Neural crest cell (in vitro differentiated cells): Measurements from ENCODE around the gene CD59. TPM values are rescaled to one million over a fixed set of nuclear protein-coding genes. Genes with fewer than 3 reads are reported as not detected.

Source experiments
- DNase-seq: peaks from one replicate; pipeline ENCODE4 v3.0.0; 2021; ENCODE audit warnings: low read depth, mixed read lengths, low spot score
- H3K27ac Mint-ChIP-seq: one replicate; pipeline ENCODE4 v1.8.0; 2021; ENCODE audit warnings: mild to moderate bottlenecking, mixed read lengths; ENCODE audit not compliant: unreplicated experiment
- H3K27me3 Mint-ChIP-seq: 2 replicates; pipeline ENCODE4 v1.8.0; 2021; ENCODE audit warnings: low read depth, mild to moderate bottlenecking, mixed read lengths
- H3K36me3 Mint-ChIP-seq: 2 replicates; pipeline ENCODE4 v1.8.0; 2021; ENCODE audit warnings: low read depth, mild to moderate bottlenecking, mixed read lengths
- H3K4me1 Mint-ChIP-seq: 2 replicates; pipeline ENCODE4 v1.8.0; 2021; ENCODE audit warnings: mixed read lengths
- H3K4me3 Mint-ChIP-seq: one replicate; pipeline ENCODE4 v1.8.0; 2021; ENCODE audit warnings: mild to moderate bottlenecking, mixed read lengths
- H3K9me3 Mint-ChIP-seq: 2 replicates; pipeline ENCODE4 v1.8.0; 2021; ENCODE audit warnings: mixed read lengths
- total RNA-seq: library from RNA; stranded (reverse); gene quantifications from 2 replicates; pipeline ENCODE4 v1.2.1, GENCODE V29; 2021
- TF ChIP-seq, protein P1 (sequence below): fragments of 200-600 bp; sonication (generic); conservative IDR thresholded peaks from 2 replicates; pipeline ENCODE4 v1.5.0; 2021; ENCODE audit warnings: antibody characterized with exemption, mild to moderate bottlenecking

The CD59 gene
- total RNA-seq, 1 donor from 2014 or later: 86.3 TPM

GRCh38 chr11:33719587-33719986, 16.6 kb downstream of the CD59 start:
- Mint-ChIP-seq H3K36me3 (peaks cover 9% of the 10 kb centered on the region), H3K4me3 (no peak overlapping the region), H3K27me3 (no peaks in the 10 kb centered on the region), H3K9me3 (no peaks in the 10 kb centered on the region), H3K27ac (no peak overlapping the region), H3K4me1 (peaks cover 30% of the 10 kb centered on the region)
- TF ChIP-seq, protein P1, sequence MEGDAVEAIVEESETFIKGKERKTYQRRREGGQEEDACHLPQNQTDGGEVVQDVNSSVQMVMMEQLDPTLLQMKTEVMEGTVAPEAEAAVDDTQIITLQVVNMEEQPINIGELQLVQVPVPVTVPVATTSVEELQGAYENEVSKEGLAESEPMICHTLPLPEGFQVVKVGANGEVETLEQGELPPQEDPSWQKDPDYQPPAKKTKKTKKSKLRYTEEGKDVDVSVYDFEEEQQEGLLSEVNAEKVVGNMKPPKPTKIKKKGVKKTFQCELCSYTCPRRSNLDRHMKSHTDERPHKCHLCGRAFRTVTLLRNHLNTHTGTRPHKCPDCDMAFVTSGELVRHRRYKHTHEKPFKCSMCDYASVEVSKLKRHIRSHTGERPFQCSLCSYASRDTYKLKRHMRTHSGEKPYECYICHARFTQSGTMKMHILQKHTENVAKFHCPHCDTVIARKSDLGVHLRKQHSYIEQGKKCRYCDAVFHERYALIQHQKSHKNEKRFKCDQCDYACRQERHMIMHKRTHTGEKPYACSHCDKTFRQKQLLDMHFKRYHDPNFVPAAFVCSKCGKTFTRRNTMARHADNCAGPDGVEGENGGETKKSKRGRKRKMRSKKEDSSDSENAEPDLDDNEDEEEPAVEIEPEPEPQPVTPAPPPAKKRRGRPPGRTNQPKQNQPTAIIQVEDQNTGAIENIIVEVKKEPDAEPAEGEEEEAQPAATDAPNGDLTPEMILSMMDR: no peak
- no peak for DNase-seq

- no peak overlapping the region for H3K4me3 Mint-ChIP-seq
- H3K27me3 Mint-ChIP-seq: no peaks in the 10 kb centered on the region
- H3K27ac Mint-ChIP-seq: no peak overlapping the region
- TF ChIP-seq, protein P1: no peak
- H3K4me1 Mint-ChIP-seq: peaks cover 19% of the 10 kb centered on the region
- peaks cover 6% of the 10 kb centered on the region for H3K36me3 Mint-ChIP-seq
- H3K9me3 Mint-ChIP-seq: no peaks in the 10 kb centered on the region
- DNase-seq: no peak
Observed at GRCh38 chr11:33718440-33718839, 17.8 kb downstream of the CD59 start.

DNA sequence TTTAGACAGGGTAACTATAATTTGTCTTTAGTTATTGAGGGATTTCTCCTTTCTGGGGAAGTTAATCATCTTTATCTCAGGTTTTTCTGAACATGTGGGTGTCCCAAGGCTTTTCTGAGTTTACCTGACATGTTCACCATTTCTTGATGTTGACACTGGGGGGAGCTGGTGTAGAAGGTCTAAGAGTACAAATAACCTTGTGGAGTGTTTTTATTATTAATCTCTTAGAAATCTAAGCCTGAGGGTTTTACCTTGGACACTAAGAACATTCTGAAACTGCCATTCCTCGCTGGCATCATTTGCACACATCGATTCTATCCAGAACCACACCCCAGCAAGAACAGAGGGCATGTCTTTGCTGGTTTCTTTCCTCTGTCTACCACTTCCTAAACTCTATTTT, 20.0 kb downstream of the CD59 start:
- H3K27me3 Mint-ChIP-seq: no peaks in the 10 kb centered on the region
- H3K4me3 Mint-ChIP-seq: no peak overlapping the region
- no peak for DNase-seq
- H3K36me3 Mint-ChIP-seq: peaks cover 6% of the 10 kb centered on the region
- no peak overlapping the region for H3K27ac Mint-ChIP-seq
- TF ChIP-seq, protein P1: no peak
- no peaks in the 10 kb centered on the region for H3K9me3 Mint-ChIP-seq
- H3K4me1 Mint-ChIP-seq: peaks cover 6% of the 10 kb centered on the region

GRCh38 chr11:33713856-33714398, 22.3 kb downstream of the CD59 start:
- no peak for DNase-seq
- TF ChIP-seq, protein P1: no peak
- Mint-ChIP-seq H3K27ac (no peak overlapping the region), H3K9me3 (no peaks in the 10 kb centered on the region), H3K27me3 (no peaks in the 10 kb centered on the region), H3K4me3 (no peak overlapping the region), H3K4me1 (peaks cover 4% of the 10 kb centered on the region), H3K36me3 (no peaks in the 10 kb centered on the region)

- H3K36me3 Mint-ChIP-seq: peaks cover 2% of the 10 kb centered on the region
- no peaks in the 10 kb centered on the region for H3K27me3 Mint-ChIP-seq
- no peak overlapping the region for H3K27ac Mint-ChIP-seq
- H3K4me1 Mint-ChIP-seq: peaks cover 4% of the 10 kb centered on the region
- TF ChIP-seq, protein P1: no peak
- H3K9me3 Mint-ChIP-seq: no peaks in the 10 kb centered on the region
- DNase-seq: no peak
- H3K4me3 Mint-ChIP-seq: no peak overlapping the region
Observed at GRCh38 chr11:33713151-33713855, 22.9 kb downstream of the CD59 start.
